Left colon (tissue), 2 donors: ENCODE data around the gene C19orf44. TPM values are rescaled to one million over a fixed set of nuclear protein-coding genes. Genes with fewer than 3 reads are reported as not detected.
"Not testable (repeated sequence)": the region's sequence is repeated elsewhere in the genome, so short reads cannot be mapped to it uniquely, and the experiment has no call there.

Experiments
- ATAC-seq: fragments of 200-7000 bp; cut with Tn5 transposase; one replicate; pipeline ENCODE4 v1.9.1; 2020; ENCODE audit warnings: mild to moderate bottlenecking, moderate library complexity
- DNase-seq, 2 donors: peaks; one replicate each; pipeline ENCODE4 v3.0.0-alpha.2; 2020
- intact Hi-C, 2 donors: fragments of 100-400 bp; cut with DNase I in 1 of 2; cut with micrococcal nuclease in 1 of 2; formaldehyde crosslinking; loops; one replicate each; pipeline versions ENCODE4 v1.11.2 to v1.14.0; 2022; cut with DNase I, micrococcal nuclease
- total RNA-seq, 2 donors: library from RNA; stranded (reverse); fragmentation: NEBNext Ultra II Directional; extraction: Animal tissue kit (Norgen Biotek cat#: 25700); gene quantifications; one replicate each; pipeline ENCODE4 v1.2.1, GENCODE V29; 2021
- donor health status: DM: no; HTN: no; CAD: no.
- donor health status: DM: yes; HTN: yes; CAD: no.

Gene C19orf44
- total RNA-seq, 2 donors from 2014 or later: 1.4 to 2.4 TPM

- DNase-seq (no peak), ATAC-seq (no peak)
Measured at GRCh38 chr19:16463991-16464575, 32.1 kb upstream of the C19orf44 start.

GRCh38 chr19:16465239-16465638 is 31.0 kb upstream of the C19orf44 start:
- ATAC-seq (no peak), DNase-seq (no peak)
- intact Hi-C loops: no loop called here

More at GRCh38 chr19:16463991-16464575, 32.1 kb upstream of the C19orf44 start:
- intact Hi-C loops: no loop called here

GRCh38 chr19:16466802-16467427 is 29.3 kb upstream of the C19orf44 start:
- ATAC-seq, intact Hi-C loops, DNase-seq: not testable (repeated sequence)

- intact Hi-C loops: no loop called here
- ATAC-seq (no peak), DNase-seq (no peak)
Measured at GRCh38 chr19:16467581-16467980, 28.6 kb upstream of the C19orf44 start.

DNA sequence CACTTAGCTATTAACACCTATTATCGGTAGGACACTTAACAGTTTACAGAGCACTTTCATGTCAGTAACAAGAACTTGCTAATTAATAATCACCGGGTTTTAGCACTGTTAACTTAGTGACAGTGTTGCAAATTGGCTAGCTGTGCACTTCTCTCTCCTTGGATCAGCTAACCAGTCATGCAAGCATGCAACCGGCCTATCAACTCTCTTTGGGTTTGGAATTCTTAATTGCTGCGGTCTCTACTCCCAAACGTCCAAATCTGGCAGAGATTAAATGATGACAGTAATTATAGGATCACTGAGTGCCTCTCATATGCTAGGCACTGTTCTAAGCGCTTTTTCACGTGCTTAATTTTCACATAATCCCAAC is 25.7 kb upstream of the C19orf44 start:
- intact Hi-C loops: no loop called here
- ATAC-seq: no peak
- DNase-seq: no peak

DNA sequence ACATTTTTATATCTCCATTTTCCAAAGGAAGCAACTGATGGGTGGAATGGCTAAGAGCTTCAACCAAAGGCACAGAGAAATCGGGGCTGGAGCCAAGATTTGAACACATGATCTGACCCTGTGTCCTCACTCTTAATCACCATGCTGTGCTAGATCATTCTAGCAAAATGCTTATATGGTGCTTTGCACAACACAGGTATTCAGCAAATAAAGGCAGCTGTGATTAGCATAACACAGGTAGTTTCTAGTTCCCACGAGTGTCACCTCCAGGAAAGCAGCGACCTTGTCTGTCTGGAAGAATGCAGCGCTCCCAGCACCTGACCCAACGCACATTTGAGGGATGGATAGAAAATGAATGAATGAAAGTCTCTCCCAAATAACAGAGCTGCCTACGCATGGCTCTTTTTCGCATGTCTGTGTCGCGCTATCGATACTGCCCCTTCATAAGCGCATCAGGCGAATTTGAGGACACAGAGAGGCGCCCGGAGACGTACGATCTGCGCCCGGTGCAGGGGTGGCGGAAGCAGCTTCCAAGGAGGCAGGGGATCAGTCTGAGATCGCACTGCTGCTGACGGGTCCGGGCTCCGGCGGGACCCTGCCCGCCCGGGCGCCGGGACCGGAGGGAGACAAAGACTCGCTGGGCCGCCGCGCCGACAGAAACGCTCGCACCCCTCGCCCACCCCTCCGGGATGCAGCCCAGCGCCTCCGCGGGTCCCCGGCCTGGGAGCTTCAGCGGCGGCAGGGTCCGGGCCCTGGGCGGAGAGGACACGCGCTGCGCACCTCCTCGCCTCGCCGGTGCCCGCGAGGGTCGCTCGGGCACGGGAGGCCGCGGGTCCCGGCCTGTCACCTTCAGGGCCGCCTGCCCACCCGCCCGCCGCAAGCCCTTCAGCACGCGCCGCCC is 25.0 kb upstream of the C19orf44 start:
- ATAC-seq: peak; percentile 23
- intact Hi-C loops: no loop called here

DNA sequence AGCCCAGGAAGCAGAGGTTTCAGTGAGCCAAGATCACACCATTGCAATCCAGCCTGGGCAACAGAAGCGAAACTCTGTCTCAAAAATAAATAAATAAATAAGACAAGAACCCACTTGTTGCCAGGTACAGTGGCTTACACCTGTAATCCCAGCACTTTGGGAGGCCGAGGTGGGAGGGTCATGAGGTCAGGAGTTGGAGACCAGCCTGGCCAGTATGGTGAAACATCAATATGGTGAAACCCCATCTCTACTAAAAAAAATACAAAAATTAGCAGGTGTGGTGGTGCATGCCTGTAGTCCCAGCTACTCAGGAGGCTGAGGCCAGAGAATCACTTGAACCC is 23.7 kb upstream of the C19orf44 start:
- DNase-seq, intact Hi-C loops, ATAC-seq: not testable (repeated sequence)

More for the DNA sequence above, 25.0 kb upstream of the C19orf44 start:
- DNase-seq: peak in 1 of 2 donors; percentile 44

DNA sequence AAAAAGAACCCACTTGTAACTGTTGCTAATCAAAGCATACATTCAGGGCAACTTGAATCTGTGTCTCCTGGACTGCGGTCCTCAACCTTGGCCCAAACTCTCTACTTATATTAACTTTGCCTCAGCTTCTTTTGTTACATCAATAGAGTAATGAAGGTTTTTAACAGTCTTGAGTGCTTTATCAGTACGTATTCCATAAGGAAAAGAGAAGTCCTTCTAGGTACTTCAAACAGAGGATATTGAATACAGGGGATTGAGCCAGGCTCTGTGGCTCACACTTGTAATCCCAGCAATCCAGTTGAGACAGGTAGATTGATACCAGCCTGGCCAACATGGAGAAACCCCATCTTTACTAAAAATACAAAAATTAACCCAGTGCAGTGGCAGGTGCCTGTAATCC is 23.2 kb upstream of the C19orf44 start:
- ATAC-seq (no peak), DNase-seq (no peak)
- intact Hi-C loops: no loop called here

DNA sequence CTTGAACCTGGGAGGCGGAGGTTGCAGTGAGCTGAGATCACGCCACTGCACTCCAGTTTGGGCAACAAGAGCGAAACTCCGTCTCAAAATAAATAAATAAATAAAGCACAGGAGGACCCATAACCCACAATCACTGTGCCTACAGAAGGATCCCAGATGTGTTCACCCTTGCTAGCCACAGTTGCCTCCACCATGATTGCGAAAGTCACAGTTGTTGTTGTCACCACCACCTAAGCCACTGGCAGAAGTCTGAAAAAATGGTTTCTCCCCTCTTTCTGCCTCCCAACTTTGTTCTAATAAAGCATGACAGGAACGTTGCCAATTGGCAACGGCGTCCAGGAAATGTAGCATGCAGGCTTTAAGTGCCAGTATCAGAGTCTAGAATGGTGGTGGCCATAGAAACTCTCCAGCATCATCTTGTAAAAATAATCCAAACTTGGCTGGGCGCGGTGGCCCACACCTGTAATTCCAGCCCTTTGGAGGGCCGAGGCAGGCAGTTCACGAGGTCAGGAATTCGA is 22.3 kb upstream of the C19orf44 start:
- DNase-seq: no peak
- ATAC-seq: no peak
- intact Hi-C loops: no loop called here

DNA sequence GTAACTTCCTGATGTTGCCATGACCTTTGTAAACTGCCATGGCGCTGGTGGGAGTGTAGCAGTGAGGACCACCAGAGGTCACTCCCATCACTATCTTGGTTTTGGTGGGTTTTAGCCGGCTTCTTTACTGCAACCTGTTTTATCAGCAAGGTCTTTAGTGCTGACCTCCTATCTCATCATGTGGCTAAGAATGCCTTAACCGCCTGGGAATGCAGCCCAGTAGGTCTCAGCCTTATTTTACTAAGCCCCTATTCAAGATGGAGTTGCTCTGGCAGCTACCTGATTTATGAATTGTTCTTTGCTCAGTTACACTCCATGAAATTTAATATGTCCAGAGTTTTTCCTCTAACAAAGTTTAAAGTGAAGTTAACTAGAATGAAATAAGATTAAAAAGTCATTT is 19.8 kb upstream of the C19orf44 start:
- ATAC-seq (no peak), DNase-seq (no peak)
- intact Hi-C loops: no loop called here

- DNase-seq (no peak), ATAC-seq (no peak)
- intact Hi-C loops: no loop called here
Measured at GRCh38 chr19:16477311-16477710, 18.9 kb upstream of the C19orf44 start.

DNA sequence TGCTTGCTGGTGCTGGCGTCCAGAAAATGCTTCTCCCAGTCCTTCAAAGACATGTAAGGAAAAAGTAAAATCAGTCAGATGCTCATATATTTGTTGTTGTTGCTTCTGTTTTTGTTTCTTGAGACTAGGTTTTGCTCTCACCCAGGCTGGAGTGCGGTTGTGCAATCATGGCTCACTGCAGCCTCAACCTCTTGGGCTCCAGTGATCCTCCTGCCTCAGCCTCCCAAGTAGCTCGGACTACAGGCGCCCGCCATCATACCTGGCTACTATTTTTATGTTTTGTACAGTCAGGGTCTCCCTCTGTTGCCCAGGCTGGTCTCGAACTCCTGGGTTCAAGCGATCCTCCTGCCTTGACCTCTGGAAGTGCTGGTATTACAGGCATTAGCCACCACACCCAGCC is 13.4 kb upstream of the C19orf44 start:
- intact Hi-C loops: no loop called here
- ATAC-seq (no peak), DNase-seq (no peak)

GRCh38 chr19:16486476-16486875 is 9.7 kb upstream of the C19orf44 start:
- DNase-seq, ATAC-seq, intact Hi-C loops: not testable (repeated sequence)

- no peak for ATAC-seq
- DNase-seq: peak; percentile 35 to 42
- intact Hi-C loops: no loop called here
Measured at GRCh38 chr19:16496613-16496983, 404 bp downstream of the C19orf44 start.

DNA sequence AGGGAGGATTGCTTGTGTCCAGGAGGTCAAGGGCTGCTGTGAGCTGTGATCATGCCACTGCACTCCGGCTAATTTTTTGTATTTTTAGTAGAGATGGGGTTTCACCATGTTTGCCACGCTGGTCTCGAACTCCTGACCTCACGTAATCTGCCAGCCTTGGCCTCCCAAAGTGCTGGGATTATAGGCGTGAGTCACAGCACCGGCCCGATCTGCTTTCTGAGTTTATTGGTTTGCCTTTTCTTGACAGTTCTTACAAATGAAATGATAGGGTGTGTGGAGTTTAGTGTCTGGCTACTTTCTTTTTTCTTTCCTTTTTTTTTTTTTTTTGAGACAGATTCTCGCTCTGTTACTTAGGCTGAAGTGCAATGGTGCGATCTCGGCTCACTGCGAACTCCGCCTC is 848 bp downstream of the C19orf44 start:
- ATAC-seq (no peak), DNase-seq (no peak)
- intact Hi-C loops: no loop called here

DNA sequence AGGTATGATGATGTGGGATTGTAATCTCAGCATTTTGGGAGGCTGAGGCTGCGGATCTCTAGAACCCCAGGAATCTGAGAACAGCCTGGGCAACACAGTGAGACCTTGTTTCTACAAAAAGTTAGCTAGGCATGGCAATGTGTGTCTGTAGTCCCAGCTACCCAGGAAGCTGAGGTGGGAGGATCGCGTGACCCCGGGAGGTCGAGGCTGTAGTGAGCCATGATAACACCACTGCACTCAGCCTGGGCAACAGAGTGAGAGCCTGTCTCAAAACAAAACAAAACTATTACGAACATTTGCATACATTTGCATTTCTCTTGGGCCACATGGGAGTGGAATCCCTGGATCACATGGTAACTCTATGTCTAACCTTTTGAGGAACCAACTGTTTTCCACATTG is 1.6 kb downstream of the C19orf44 start:
- ATAC-seq (no peak), DNase-seq (no peak)
- intact Hi-C loops: no loop called here

GRCh38 chr19:16504271-16504670 is 8.1 kb downstream of the C19orf44 start:
- no peak for DNase-seq
- no peak for ATAC-seq
- intact Hi-C loops: no loop called here

DNA sequence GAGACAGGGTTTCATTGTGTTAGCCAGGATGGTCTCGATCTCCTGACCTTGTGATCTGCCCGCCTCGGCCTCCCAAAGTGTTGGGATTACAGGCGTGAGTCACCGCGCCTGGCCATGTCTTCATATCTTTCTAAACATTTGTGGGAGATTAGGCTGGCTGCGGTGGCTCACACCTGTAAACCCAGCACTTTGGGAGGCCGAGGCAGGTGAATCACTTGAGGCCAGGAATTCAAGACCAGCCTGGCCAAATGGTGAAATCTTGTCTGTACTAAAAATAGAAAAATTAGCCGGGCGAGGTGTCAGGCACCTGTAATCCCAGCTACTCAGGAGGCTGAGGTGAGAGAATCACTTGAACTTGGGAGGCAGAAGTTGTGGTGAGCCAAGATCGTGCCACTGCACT is 10.0 kb downstream of the C19orf44 start:
- ATAC-seq, intact Hi-C loops, DNase-seq: not testable (repeated sequence)

- no peak for ATAC-seq
- DNase-seq: no peak
- intact Hi-C loops: no loop called here
Measured at GRCh38 chr19:16506961-16507360, 10.8 kb downstream of the C19orf44 start.

DNA sequence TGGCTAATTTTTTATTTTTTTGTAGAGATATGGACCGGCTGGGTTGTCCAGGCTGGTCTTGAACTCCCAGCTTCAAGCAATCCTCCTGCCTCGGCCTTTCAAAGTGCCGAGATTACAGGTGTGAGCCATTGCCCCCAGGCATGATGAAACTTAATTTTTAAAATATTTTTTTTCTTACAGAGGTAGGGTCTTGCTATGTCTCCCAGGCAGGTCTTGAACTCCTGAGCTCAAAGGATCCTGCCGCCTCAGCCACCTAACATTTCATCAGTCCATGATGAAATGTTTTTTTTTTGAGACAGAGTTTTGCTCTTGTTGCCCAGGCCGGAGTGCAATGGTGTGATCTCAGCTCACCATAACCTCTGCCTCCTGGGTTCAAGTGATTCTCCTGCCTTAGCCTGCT is 12.4 kb downstream of the C19orf44 start:
- intact Hi-C loops: no loop called here
- DNase-seq (no peak), ATAC-seq (no peak)
